Brain microvascular endothelial cell (primary cell): ENCODE data around the gene ASGR2.
"Not testable (repeated sequence)": the region's sequence is repeated elsewhere in the genome, so short reads cannot be mapped to it uniquely, and the experiment has no call there.

Experiments
- DNase-seq: peaks from one replicate; pipeline ENCODE4 v3.0.0-alpha.2; 2020
- H3K27ac ChIP-seq: fragments of 250-450 bp; sonication (Bioruptor Pico); 2 replicates; pipeline ENCODE4 v1.5.1; 2020; ENCODE audit warnings: mild to moderate bottlenecking, moderate library complexity
- H3K27me3 ChIP-seq: fragments of 250-450 bp; sonication (Bioruptor Pico); replicated peaks from 2 replicates; pipeline ENCODE4 v1.5.1; 2020; ENCODE audit warnings: mild to moderate bottlenecking
- H3K36me3 ChIP-seq: fragments of 250-450 bp; sonication (Bioruptor Pico); replicated peaks from 2 replicates; pipeline ENCODE4 v1.5.1; 2020; ENCODE audit warnings: mild to moderate bottlenecking
- H3K4me3 ChIP-seq: 2 replicates; pipeline ENCODE4 v1.5.1; 2011; ENCODE audit warnings: low read depth, mild to moderate bottlenecking, control low read depth, low read length, moderate library complexity
- CTCF ChIP-seq: IDR thresholded peaks from 2 replicates; pipeline ENCODE4 v1.5.1; 2011; ENCODE audit warnings: low read depth, mild to moderate bottlenecking, moderate library complexity, low read length, control low read depth, inconsistent platforms; ENCODE audit errors: missing control alignments
- in situ Hi-C: cut with HindIII; loops from 2 replicates; pipeline ENCODE4 v1.10.0; 2017; ENCODE audit warnings: low sequenced_read_pairs, low pct_ligation_motif_present

Gene ASGR2

GRCh38 chr17:7130621-7131422, 16.2 kb upstream of the ASGR2 start:
- Histone ChIP-seq H3K36me3 (no peaks in the 10 kb centered on the region), H3K4me3 (no peak overlapping the region), H3K27me3 (no peaks in the 10 kb centered on the region), H3K27ac (no peak overlapping the region)
- in situ Hi-C loops = no loop called here
- DNase-seq = no peak
- no peak for TF ChIP-seq CTCF

- DNase-seq = no peak
- Histone ChIP-seq H3K27ac (no peak overlapping the region), H3K36me3 (no peaks in the 10 kb centered on the region), H3K4me3 (no peak overlapping the region), H3K27me3 (no peaks in the 10 kb centered on the region)
- in situ Hi-C loops = no loop called here
- TF ChIP-seq CTCF = no peak
These were observed 14.7 kb upstream of the ASGR2 start for GRCh38 chr17:7129311-7129710.

GRCh38 chr17:7128160-7128559, 13.5 kb upstream of the ASGR2 start:
- no peak overlapping the region for H3K4me3 ChIP-seq
- no peak overlapping the region for H3K27ac ChIP-seq
- no peak for TF ChIP-seq CTCF
- no peaks in the 10 kb centered on the region for H3K36me3 ChIP-seq
- no peaks in the 10 kb centered on the region for H3K27me3 ChIP-seq
- in situ Hi-C loops = no loop called here
- no peak for DNase-seq

- H3K4me3 ChIP-seq, H3K27me3 ChIP-seq, H3K27ac ChIP-seq, H3K36me3 ChIP-seq, in situ Hi-C loops, DNase-seq: not testable (repeated sequence)
These were observed 12.9 kb upstream of the ASGR2 start for GRCh38 chr17:7127501-7127900.

- DNase-seq, in situ Hi-C loops, H3K27ac ChIP-seq, H3K4me3 ChIP-seq, H3K36me3 ChIP-seq, H3K27me3 ChIP-seq: not testable (repeated sequence)
These were observed 11.8 kb upstream of the ASGR2 start for GRCh38 chr17:7126386-7126785.

- DNase-seq = no peak
- TF ChIP-seq CTCF = no peak
- Histone ChIP-seq H3K4me3 (no peak overlapping the region), H3K27me3 (peaks cover 2% of the 10 kb centered on the region), H3K27ac (no peak overlapping the region), H3K36me3 (no peaks in the 10 kb centered on the region)
- in situ Hi-C loops = no loop called here
These were observed 10.3 kb upstream of the ASGR2 start for GRCh38 chr17:7124923-7125322.

GRCh38 chr17:7123844-7124243, 9.2 kb upstream of the ASGR2 start:
- H3K4me3 ChIP-seq = no peak overlapping the region
- no peaks in the 10 kb centered on the region for H3K36me3 ChIP-seq
- H3K27me3 ChIP-seq = peaks cover 4% of the 10 kb centered on the region
- no peak for DNase-seq
- in situ Hi-C loops = no loop called here
- TF ChIP-seq CTCF = no peak
- no peak overlapping the region for H3K27ac ChIP-seq
